PC-3 (cell line): ENCODE measurements around the gene CEP112. TPM values are rescaled to one million over a fixed set of nuclear protein-coding genes. Genes with fewer than 3 reads are reported as not detected.
A peak's percentile ranks its signal among the peaks of the same experiment; 100 is the strongest.

Experiments
- ATAC-seq: fragments of 200-7000 bp; cut with Tn5 transposase; 2 replicates; pipeline ENCODE4 v1.9.1; 2020; ENCODE audit warnings: mild to moderate bottlenecking, moderate library complexity
- BruUV-seq: library from RNA; stranded (reverse); fragments of 400-500 nt; replicated peaks from 2 replicates; lab custom pipeline; 2021; lab: Mats Ljungman, UMichigan
- CTCF ChIA-PET: fragments of 300-600 bp; sonication (Branson Sonifier 250); formaldehyde crosslinking; loops from one replicate; lab custom pipeline; 2022; ENCODE audit warnings: antibody characterized with exemption; lab: Charles Lee
- POLR2A ChIA-PET: fragments of 300-600 bp; sonication (Branson Sonifier 250); formaldehyde crosslinking; loops from one replicate; lab custom pipeline; 2022; ENCODE audit warnings: antibody characterized with exemption; ENCODE audit not compliant: unreplicated experiment; lab: Charles Lee
- DNase-seq: peaks from one replicate; pipeline ENCODE4 v3.0.0-alpha.2; 2015
- H2AFZ ChIP-seq: fragments of 300-600 bp; sonication (generic); 2 replicates; pipeline ENCODE4 v1.6.0; 2016; ENCODE audit warnings: antibody characterized with exemption, low read length
- H3F3A ChIP-seq: fragments of 300-600 bp; sonication (generic); one replicate; pipeline ENCODE4 v1.6.0; 2017; ENCODE audit warnings: antibody characterized with exemption, low read length, control low read depth, mild to moderate bottlenecking; ENCODE audit not compliant: unreplicated experiment
- H3K27ac ChIP-seq: fragments of 300-600 bp; sonication (generic); 2 replicates; pipeline ENCODE4 v1.5.1; 2016; ENCODE audit warnings: mild to moderate bottlenecking, low read length
- H3K27me3 ChIP-seq: fragments of 300-600 bp; sonication (generic); 2 replicates; pipeline ENCODE4 v1.6.1; 2016; ENCODE audit warnings: low read length, mixed read lengths
- H3K36me3 ChIP-seq: fragments of 300-600 bp; sonication (generic); 2 replicates; pipeline ENCODE4 v1.6.1; 2016; ENCODE audit warnings: low read depth, mixed run types, low read length, mixed read lengths
- H3K4me1 ChIP-seq: fragments of 300-600 bp; sonication (generic); 2 replicates; pipeline ENCODE4 v1.5.1; 2016; ENCODE audit warnings: low read length; ENCODE audit not compliant: insufficient read depth
- H3K4me2 ChIP-seq: fragments of 300-600 bp; sonication (generic); 2 replicates; pipeline ENCODE4 v1.6.0; 2016; ENCODE audit warnings: low read length
- H3K4me3 ChIP-seq: fragments of 300-600 bp; sonication (generic); 2 replicates; pipeline ENCODE4 v1.5.1; 2016; ENCODE audit warnings: mild to moderate bottlenecking, low read length, mixed read lengths
- H3K79me2 ChIP-seq: fragments of 300-600 bp; sonication (generic); 2 replicates; pipeline ENCODE4 v1.6.1; 2017; ENCODE audit warnings: low read length, mixed read lengths
- H3K9ac ChIP-seq: fragments of 300-600 bp; sonication (generic); 2 replicates; pipeline ENCODE4 v1.6.0; 2016; ENCODE audit warnings: mild to moderate bottlenecking, low read length
- H3K9me2 ChIP-seq: fragments of 300-600 bp; sonication (generic); replicated peaks from 2 replicates; pipeline ENCODE4 v1.6.1; 2016; ENCODE audit warnings: mixed run types, low read length, mixed read lengths
- H3K9me3 ChIP-seq: fragments of 300-600 bp; sonication (generic); 2 replicates; pipeline ENCODE4 v1.6.1; 2016; ENCODE audit warnings: low read length, mixed read lengths
- H4K20me1 ChIP-seq: fragments of 300-600 bp; sonication (generic); 2 replicates; pipeline ENCODE4 v1.6.1; 2016; ENCODE audit warnings: low read length, mixed read lengths
- CTCF ChIP-seq: fragments of 300-600 bp; sonication (generic); conservative IDR thresholded peaks from 2 replicates; pipeline ENCODE4 v1.5.1; 2017; ENCODE audit warnings: antibody characterized with exemption, low read depth, mild to moderate bottlenecking, low read length
- EZH2 ChIP-seq: fragments of 300-600 bp; sonication (generic); IDR thresholded peaks from one replicate; pipeline ENCODE4 v1.6.1; 2017; ENCODE audit warnings: antibody characterized with exemption, mild to moderate bottlenecking, low read length; ENCODE audit not compliant: unreplicated experiment
- EZH2phosphoT487 ChIP-seq: fragments of 300-600 bp; sonication (generic); IDR thresholded peaks from 2 replicates; pipeline ENCODE4 v1.6.1; 2018; ENCODE audit warnings: mild to moderate bottlenecking, antibody characterized with exemption, low read length, borderline replicate concordance
- intact Hi-C: fragments of 100-400 bp; cut with micrococcal nuclease; formaldehyde crosslinking; loops from 2 replicates; pipeline ENCODE4 v1.9.0; 2023
- total RNA-seq: library from RNA; depleted of rRNA; stranded (reverse); fragments of >200 nt; gene quantifications from 2 replicates; pipeline ENCODE4 v1.2.3, GENCODE V29; 2014

CEP112 gene
- total RNA-seq, 1 experiment from 2014 or later = 6.5 TPM

- ChIA-PET CTCF (no interaction called here), POLR2A (no interaction called here)
- Histone ChIP-seq H3K27ac (no peak overlapping the region), H3F3A (no peaks in the 10 kb centered on the region), H3K9me2 (no peaks in the 10 kb centered on the region), H4K20me1 (no peaks in the 10 kb centered on the region), H2AFZ (no peak overlapping the region), H3K4me3 (no peak overlapping the region), H3K79me2 (no peaks in the 10 kb centered on the region), H3K9me3 (no peaks in the 10 kb centered on the region; the same call in 1 of the 2 replicates), H3K9ac (no peak overlapping the region), H3K36me3 (no peaks in the 10 kb centered on the region), H3K4me1 (0 out of 2 replicates have a peak, but pooled peaks cover 4% of the 10 kb centered on the region), H3K4me2 (no peak overlapping the region), H3K27me3 (no peaks in the 10 kb centered on the region)
- BruUV-seq = no TSS peak
- no peak for TF ChIP-seq EZH2
- no peak for TF ChIP-seq CTCF
- no peak for TF ChIP-seq EZH2phosphoT487
- DNase-seq (no peak), ATAC-seq (peak; percentile 34)
- intact Hi-C loops = no loop called here
These were observed 207.6 kb downstream of the CEP112 start for GRCh38 chr17:65984299-65984698.

- Histone ChIP-seq H2AFZ (no peak overlapping the region), H3F3A (no peaks in the 10 kb centered on the region), H3K9me2 (no peaks in the 10 kb centered on the region), H3K79me2 (no peaks in the 10 kb centered on the region), H3K4me2 (no peak overlapping the region), H3K4me3 (no peak overlapping the region), H3K9ac (no peak overlapping the region), H3K27ac (no peak overlapping the region), H3K27me3 (no peaks in the 10 kb centered on the region), H4K20me1 (no peaks in the 10 kb centered on the region), H3K4me1 (no peaks in the 10 kb centered on the region), H3K36me3 (no peaks in the 10 kb centered on the region), H3K9me3 (no peaks in the 10 kb centered on the region)
- BruUV-seq = no TSS peak
- CTCF ChIA-PET = no interaction called here
- intact Hi-C loops = no loop called here
- no peak for TF ChIP-seq CTCF
- ATAC-seq (no peak), DNase-seq (no peak)
- POLR2A ChIA-PET = no interaction called here
These were observed 213.1 kb downstream of the CEP112 start for GRCh38 chr17:65978871-65979270.

- H3K27me3 ChIP-seq = no peaks in the 10 kb centered on the region
- H3K79me2 ChIP-seq = no peaks in the 10 kb centered on the region
- H3K36me3 ChIP-seq = no peaks in the 10 kb centered on the region
- no peaks in the 10 kb centered on the region for H3K4me1 ChIP-seq
- H3K9ac ChIP-seq = no peak overlapping the region
- no peak overlapping the region for H3K27ac ChIP-seq
- H3K9me2 ChIP-seq = no peaks in the 10 kb centered on the region
- no TSS peak for BruUV-seq
- no peaks in the 10 kb centered on the region for H3K9me3 ChIP-seq
- no peak overlapping the region for H3K4me3 ChIP-seq
- TF ChIP-seq EZH2phosphoT487 (no peak), CTCF (no peak), EZH2 (no peak)
- no peaks in the 10 kb centered on the region for H3F3A ChIP-seq
- POLR2A ChIA-PET = no interaction called here
- no peak overlapping the region for H2AFZ ChIP-seq
- CTCF ChIA-PET = no interaction called here
- H3K4me2 ChIP-seq = no peak overlapping the region
- no peaks in the 10 kb centered on the region for H4K20me1 ChIP-seq
- ATAC-seq (no peak), DNase-seq (no peak)
- intact Hi-C loops = no loop called here
These were observed 214.9 kb downstream of the CEP112 start for GRCh38 chr17:65977041-65977440.
